Measurements from ENCODE around the gene AGER.

Gene AGER

DNA sequence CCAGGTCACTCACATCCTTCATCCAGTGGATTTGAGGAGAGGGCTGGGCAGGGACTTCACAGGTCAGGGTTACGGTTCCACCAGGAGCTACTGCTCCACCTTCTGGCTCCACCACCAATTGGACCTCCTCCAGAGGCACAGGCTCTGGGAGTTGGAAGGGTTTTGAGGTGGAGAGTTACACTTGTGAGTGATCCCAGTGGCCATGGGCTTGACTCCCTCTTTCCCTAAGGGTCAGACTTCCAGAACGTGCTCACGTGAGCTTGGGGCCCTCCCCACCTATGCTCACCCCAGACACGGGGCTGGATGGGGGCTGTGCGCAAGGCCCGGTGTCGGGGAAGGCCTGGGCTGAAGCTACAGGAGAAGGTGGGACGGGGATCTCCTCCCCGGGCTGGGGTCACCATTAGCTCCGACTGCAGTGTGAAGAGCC lies 1.5 kb downstream of the AGER start:
- no peak overlapping the region for H3K4me3 ChIP-seq (ENCODE audit: low read depth, low read length)
- TF ChIP-seq, protein P1, sequence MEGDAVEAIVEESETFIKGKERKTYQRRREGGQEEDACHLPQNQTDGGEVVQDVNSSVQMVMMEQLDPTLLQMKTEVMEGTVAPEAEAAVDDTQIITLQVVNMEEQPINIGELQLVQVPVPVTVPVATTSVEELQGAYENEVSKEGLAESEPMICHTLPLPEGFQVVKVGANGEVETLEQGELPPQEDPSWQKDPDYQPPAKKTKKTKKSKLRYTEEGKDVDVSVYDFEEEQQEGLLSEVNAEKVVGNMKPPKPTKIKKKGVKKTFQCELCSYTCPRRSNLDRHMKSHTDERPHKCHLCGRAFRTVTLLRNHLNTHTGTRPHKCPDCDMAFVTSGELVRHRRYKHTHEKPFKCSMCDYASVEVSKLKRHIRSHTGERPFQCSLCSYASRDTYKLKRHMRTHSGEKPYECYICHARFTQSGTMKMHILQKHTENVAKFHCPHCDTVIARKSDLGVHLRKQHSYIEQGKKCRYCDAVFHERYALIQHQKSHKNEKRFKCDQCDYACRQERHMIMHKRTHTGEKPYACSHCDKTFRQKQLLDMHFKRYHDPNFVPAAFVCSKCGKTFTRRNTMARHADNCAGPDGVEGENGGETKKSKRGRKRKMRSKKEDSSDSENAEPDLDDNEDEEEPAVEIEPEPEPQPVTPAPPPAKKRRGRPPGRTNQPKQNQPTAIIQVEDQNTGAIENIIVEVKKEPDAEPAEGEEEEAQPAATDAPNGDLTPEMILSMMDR (conservative IDR thresholded peaks at IDR 0.05; ENCODE audit: low read depth, low read length), result no peak
- DNase-seq (ENCODE audit: low read depth), result no peak

DNA sequence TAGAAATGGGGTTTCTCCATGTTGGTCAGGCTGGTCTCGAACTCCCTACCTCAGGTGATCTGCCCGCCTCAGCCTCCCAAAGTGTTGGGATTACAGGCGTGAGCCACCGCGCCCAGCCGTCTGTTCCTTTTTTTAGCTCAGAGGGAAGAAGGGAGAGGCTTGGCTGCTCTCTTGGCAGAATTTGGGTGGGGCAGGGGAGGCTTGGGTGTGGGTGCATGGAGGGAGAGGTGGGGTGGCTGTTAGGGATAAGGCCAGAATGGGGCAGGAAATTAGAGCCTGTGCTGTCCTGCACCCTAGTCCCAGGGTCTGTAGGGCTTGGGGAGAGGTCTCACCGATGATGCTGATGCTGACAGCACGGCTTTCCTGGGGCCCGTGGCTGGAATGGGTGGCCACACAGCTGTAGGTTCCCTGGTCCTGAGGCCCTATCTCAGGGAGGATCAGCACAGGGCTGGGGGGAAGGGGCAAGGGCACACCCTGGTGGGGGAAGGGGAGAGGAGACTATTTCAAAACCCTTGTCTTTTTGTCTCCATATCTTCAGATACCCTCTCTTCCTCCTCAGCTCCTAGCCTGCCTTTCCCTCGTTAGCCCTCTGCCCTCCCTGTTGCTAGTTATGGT lies 2.0 kb downstream of the AGER start:
- no peak for DNase-seq (ENCODE audit: low read depth)
- TF ChIP-seq, protein P1 (conservative IDR thresholded peaks at IDR 0.05; ENCODE audit: low read depth, low read length), result no peak
- no peak overlapping the region for H3K4me3 ChIP-seq (ENCODE audit: low read depth, low read length)

DNA sequence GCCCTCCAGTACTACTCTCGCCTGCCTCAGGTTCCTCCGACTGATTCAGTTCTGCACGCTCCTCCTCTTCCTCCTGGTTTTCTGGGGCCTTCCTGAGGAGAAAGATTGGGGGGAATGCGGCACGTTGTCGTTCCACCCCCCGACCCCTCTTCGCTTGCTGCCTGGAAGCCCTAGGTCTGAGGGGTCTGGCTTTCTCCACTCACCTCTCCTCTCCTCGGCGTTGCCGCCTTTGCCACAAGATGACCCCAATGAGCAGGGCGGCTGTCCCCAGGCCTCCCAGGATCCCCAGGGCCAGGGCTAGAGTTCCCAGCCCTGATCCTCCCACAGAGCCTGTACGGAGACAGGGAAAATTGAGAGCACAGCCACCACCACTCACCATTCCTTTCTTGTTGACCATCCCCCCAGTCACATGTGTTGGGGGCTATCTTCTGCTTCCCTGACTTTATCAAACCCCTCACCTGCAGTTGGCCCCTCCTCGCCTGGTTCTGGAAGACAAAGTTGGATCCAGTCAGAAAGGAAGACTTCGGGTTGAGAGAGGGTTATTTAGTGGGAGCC lies 2.8 kb downstream of the AGER start:
- no peak overlapping the region for H3K4me3 ChIP-seq (ENCODE audit: low read depth, low read length)
- no peak for DNase-seq (ENCODE audit: low read depth)
- TF ChIP-seq, protein P1 (conservative IDR thresholded peaks at IDR 0.05; ENCODE audit: low read depth, low read length), result no peak

DNA sequence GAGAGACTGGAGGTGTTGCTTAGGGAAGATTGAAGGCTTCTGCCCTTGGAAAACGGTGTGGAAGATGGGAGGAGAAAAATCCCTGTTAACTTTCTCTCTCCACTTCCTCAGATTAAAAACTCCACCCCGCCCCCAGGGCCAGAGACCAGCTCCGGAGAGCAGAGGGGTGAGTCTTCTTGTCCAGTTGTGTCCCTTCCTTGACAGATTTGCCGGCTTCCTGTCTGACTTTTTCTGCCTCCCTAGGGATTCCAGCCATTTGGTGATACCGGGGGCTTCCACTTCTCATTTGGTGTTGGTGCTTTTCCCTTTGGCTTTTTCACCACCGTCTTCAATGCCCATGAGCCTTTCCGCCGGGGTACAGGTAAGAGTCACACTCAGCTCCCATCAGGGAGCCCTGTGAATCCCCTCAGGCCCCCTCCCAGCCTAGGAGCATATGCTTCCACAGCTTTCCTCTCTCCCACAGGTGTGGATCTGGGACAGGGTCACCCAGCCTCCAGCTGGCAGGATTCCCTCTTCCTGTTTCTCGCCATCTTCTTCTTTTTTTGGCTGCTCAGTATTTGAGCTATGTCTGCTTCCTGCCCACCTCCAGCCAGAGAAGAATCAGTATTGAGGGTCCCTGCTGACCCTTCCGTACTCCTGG lies 4.2 kb downstream of the AGER start:
- no peak for DNase-seq (ENCODE audit: low read depth)
- H3K4me3 ChIP-seq (ENCODE audit: low read depth, low read length), result no peak overlapping the region
- TF ChIP-seq, protein P1 (conservative IDR thresholded peaks at IDR 0.05; ENCODE audit: low read depth, low read length), result no peak

DNA sequence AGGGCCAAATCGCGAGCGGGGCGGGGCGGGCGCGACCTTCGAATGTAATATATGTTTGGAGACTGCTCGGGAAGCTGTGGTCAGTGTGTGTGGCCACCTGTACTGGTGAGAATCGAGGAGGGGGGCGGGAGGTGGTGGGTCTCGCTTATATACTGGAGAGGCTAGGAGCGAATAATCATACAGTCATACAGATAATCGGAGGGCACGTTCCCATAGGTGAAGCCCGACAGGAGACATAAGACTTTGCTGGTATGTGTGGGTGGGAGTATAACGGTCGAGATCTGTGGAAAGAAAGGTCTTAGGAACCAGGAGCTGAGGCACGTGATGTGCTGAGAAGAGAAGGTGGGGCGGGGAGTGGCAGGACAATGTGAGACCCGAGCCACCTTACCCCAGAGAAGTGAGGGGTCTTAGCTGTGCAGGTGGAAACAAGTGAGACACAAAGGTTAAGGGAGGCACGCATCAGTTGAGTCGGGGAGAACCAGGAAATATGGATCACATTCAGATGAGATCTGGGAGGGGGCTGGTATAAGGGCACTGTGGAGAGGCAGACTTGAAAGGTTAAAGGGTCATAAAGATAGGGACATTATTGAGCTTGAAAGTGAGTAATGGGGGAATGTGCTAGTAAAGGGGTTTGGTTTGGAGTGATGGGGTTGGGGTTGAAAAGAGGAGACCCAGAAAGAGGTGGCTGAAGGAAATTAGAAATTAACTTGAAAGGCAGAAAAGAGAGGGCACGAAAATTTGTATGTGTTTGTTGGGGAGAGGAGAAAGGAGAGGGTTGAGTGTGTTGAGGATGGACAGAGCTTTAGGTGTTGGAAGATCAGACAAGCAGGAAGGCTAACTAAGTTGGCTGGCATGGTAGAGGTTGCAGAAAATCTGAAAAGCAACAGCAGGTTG lies 5.3 kb downstream of the AGER start:
- peak; percentile 26 for DNase-seq (ENCODE audit: low read depth)
- TF ChIP-seq, protein P1 (conservative IDR thresholded peaks at IDR 0.05; ENCODE audit: low read depth, low read length), result no peak
- peak overlapping the region; percentile 77 for H3K4me3 ChIP-seq (ENCODE audit: low read depth, low read length)

DNA sequence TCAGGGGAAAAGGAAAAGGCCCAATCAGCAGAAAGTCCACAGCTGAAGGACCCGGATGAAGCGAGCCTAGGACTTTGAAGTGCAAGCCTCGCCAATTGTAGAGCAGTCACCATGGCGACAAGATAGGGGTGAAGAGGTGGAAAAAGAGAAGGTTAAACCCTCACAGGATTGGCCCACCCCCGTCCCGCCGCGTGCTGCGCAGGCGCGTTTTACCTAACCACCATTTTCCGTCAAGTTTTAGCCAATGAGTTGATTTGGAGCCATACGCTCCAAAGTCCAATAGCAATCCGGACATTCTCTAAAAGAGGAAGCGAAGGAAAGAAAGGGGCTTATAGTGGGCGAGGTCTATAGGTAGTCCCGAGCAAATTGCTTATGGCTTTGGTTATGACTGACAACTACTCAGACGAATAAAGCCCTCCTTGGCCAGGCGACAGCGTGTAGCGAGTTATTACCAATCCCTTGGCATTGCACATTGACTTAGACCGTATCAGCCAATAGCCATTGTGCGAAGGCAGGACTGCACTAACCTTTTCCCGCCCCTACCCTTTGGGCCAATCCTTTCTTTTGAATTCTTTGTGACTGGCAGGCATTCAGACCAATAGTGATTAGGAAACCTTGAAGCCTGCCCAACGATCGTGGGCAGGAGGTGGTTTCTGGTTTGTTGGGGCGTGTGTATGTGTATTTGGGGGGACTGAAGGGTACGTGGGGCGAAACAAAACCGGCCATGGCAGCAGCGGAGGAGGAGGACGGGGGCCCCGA lies 6.1 kb downstream of the AGER start, which contains the start of gene RNF5:
RNF5 (plus strand) TSS at position 618 of the 759 bp plus-strand sequence; CDS start at position 725, 107 bp downstream.
- peak within 1 kb of the TSS; percentile 97 for H3K4me3 ChIP-seq (ENCODE audit: low read depth, low read length)
- TF ChIP-seq, protein P1 (conservative IDR thresholded peaks at IDR 0.05; ENCODE audit: low read depth, low read length), result no peak
- peak; percentile 100 for DNase-seq (ENCODE audit: low read depth)

Measured in choroid plexus epithelial cell (primary cell).